Left kidney (tissue), 2 donors: ENCODE results near the gene NRXN2. TPM values are rescaled to one million over a fixed set of nuclear protein-coding genes. Genes with fewer than 3 reads are reported as not detected.
A peak's percentile ranks its signal among the peaks of the same experiment; 100 is the strongest.
"Not testable (repeated sequence)": the region's sequence is repeated elsewhere in the genome, so short reads cannot be mapped to it uniquely, and the experiment has no call there.

Experiments used
- DNase-seq: peaks from one replicate; pipeline ENCODE4 v3.0.0-alpha.2; 2013
- polyA plus RNA-seq: library from polyadenylated mRNA; unstranded; fragments of 120-200 nt; gene quantifications from one replicate; pipeline ENCODE4 v1.2.1, GENCODE V29; 2013; ENCODE audit not compliant: insufficient read length

Gene NRXN2
- polyA plus RNA-seq, 1 donor, result 14.9 TPM

DNA sequence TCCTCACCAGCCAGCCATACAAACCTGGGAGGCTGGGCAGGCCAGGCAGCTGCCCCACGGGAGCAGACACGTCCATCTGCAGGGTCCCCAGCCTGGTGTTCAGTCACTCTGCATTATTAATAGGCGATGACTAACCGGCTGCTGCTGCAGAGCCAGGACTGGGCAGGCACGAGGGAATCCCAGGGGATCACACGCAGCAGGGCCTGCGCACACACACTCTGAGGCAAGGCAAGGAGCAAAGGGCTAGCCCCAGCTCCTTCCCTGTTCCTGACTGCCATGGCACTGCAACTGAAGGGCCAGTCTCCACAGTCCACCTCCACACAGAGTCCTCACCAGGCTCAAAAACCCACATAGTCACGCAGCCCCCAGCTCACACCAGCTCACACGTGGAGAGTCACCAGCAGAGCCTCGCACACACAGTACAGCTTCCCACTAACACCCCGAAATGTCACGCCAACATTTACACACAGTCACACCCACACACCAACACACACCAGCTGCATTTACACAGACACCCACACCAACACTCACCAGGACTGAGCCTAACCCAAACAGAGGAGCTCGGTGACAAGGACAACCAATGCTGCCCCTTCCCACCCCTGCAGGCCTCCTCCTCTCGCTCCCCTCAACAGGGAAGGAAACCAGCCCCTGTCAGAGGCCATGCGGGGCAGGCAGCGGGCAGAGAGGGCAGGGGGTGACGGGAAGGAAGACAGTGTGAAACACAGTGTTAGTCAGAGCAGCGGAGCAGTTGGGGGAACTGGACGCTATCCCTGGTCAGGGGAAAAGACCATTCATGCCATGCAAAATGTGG, 47.3 kb downstream of the NRXN2 start:
- DNase-seq, result no peak

- no peak for DNase-seq
Measured at GRCh38 chr11:64674774-64675173, 48.2 kb downstream of the NRXN2 start.

DNA sequence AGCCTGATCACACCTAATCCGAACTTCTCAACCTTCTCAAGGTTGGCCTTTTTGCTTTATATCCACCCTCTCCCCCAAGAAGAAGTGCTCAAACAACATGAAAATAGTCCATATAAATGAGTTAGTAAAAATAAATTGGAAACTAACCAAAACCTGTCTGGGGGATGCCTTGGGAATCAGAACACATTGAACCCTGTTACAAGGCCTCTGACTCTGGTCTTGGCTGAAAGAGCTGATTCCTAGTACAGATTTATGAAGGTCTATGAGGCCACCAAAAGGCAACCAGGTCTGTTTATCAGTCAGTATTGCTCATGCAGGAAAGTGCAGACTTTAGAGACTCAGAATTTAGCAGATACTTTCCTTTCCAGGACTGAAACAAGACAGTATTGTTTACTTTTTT, 49.7 kb downstream of the NRXN2 start:
- no peak for DNase-seq

DNA sequence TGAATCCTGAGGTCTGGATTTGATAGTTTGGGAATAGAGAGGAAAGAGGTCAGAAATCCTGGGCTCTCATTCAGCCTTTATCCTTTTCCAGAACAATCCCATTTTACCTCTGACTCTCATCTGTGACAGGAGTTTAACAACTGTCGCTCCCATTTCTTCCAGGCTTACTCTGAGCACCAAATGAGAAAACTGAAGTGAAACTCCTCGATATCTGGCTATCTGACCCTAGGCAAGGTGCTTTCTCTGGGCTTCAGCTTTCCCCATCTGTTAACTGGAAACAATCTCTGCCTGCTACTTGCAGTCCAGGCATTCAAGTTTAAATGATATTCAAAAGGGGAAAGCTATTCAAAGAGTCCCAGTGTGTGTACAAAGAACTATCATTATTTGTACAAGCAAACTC, 50.1 kb downstream of the NRXN2 start:
- no peak for DNase-seq

GRCh38 chr11:64670975-64671374, 52.0 kb downstream of the NRXN2 start:
- DNase-seq, result no peak

- no peak for DNase-seq
Measured at GRCh38 chr11:64667154-64667745, 55.7 kb downstream of the NRXN2 start.

GRCh38 chr11:64665411-64665821, 57.6 kb downstream of the NRXN2 start:
- DNase-seq, result no peak

DNA sequence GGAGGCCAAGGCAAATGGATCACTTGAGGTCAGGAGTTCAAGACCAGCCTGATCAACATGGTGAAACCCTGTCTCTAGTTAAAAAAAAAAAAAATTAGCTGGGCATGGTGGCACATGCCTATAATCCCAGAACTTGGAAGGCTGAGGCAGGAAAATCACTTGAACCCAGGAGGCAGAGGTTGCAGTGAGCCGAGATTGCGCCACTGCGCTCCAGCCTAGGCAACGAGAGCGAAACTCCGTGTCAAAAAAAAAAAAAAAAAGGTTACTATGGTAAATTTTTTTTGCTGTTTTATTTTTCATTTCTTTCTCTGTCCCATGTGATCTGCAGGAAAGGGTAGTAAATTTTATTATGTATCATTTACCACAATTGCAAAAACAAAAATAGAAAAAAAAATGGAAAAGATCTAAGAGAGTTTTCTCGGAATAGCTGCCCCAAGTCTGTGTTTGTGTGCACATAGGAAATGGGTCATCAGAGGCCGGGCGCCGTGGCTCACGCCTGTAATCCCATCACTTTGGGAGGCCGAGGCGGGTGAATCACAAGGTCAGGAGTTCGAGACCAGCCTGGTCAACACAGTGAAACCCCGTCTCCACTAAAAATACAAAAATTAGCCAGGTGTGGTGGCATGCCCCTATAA, 58.6 kb downstream of the NRXN2 start:
- DNase-seq, result not testable (repeated sequence)

DNA sequence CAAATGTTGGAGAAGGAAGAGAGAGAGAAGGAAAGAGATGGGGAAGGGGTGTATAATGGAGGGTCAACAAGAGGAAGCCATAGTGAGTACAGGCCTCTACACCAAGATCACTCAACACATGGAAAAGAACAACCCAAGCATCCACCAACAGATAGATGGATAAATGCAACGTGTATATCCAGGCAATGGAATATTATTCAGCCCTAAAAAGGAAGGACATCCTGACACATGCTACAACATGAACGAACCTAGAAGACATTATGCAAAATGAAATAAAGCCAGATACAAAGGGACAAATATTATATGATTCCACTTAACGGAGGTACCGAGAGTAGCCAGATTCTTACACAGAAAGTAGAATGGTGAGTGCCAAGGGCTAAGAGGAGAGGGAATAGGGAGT, 59.3 kb downstream of the NRXN2 start:
- no peak for DNase-seq

GRCh38 chr11:64661614-64662013, 61.4 kb downstream of the NRXN2 start:
- no peak for DNase-seq

DNA sequence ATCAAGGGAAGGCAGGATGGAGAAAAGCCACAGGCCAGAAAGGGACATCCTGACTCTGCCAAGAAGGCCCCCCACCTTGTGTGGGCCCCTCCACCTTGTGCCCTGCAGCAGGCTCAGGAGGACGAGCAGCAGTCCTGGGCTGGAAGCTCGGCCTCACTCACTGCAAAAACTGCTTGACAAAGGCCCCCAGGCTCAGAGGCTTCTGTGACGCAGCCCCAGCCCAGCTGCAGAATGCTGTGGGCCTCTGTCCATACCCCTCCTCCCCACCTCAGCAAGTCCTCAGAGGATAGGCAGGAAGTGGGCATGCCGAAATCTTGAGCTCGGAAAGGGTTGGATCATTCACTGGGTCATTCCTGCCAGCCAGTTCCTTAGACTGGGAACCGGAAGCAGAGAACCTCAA, 61.9 kb downstream of the NRXN2 start:
- no peak for DNase-seq

DNA sequence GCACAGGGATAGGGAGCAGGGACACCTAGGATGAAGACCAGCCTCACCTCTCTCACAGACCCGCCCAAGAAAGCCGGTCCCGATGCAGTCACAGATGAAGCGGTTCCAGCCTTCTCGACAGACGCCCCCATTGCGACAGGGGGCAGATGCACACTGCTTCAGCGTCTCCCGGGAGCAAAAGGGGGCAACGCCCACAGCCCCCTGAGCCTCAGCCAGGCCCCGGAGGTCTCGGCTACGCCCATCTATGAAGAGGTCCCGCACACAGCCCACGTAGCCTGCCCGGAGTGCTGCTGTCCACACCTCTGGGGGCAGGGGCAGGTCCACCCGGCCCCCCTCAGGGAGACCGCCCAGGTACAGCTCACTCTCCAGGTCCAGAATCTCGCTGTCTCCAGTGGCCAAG, 62.3 kb downstream of the NRXN2 start:
- DNase-seq, result no peak

DNA sequence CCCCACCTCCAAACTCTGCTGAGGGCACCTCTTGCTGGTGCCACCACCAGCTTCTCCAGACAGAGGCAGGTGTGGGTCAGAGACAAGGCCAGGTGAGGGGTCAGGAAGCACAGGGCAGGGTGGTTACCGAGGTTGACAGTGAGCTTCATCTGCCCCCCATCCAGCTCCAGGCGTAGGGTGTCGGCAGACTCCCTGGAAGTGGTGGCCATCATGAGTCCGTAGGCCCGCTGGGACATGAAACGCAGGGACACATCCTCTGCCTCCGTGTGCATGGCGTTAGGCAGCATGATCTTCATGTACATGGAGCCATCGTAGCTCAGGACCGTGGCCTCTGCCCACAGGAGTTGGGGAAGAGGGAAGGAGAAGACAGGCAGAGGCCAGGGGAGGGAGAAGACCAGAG, 62.8 kb downstream of the NRXN2 start:
- DNase-seq, result no peak

DNA sequence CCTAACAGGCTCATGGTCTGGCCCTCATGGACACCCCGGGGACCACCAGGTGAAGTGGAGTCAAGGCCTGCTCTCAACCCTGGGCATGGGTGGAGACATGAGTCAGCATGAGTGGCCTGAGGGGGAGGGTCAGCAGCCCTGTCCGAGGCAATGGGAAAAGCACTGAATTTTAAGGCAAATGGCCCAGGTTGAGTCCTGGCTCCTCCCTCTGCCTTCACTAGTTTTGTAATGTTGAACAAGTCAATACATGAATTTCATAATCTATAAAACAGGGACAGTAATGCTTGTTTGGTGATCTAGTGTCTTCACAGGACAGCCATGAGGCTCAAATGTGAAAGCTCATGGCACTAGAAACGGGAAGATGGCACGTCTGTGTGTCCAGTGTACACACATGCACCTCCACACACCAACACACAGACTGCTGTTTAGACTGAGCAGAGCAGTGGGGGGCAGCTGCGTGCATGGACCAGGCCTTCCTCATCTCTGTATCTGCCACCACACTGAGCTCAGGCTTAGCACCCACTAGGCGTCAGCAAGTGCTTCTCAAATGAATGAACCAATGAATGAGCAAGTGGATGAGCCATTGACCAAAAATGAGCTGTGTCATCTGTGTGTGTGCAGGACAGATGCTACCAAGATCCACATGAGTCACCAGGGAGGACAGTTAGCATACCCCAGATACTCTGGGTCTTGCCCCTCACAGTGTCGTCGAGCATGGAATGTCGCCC, 63.4 kb downstream of the NRXN2 start:
- no peak for DNase-seq

- DNase-seq, result no peak
Measured at GRCh38 chr11:64658265-64658664, 64.7 kb downstream of the NRXN2 start.

DNA sequence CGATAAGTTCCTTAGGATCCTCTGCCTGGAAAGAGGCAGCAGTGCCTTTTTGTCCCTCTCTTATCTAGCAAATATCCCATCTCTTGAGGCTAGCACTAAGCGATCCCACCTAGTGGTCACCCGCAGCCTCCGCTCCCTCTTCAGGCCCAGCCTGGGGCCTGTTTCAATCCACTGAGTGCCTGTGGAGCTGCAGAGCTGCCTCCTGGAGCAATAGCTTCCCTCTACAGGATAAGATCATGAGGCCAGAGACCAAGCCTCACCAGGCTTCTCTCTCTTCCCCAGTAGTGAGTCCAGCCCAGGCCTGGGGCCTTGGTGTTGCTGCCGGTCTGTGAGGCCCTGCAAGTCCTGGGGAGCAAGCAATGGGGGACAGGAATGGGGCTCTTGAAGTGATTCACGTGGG, 66.1 kb downstream of the NRXN2 start:
- no peak for DNase-seq

GRCh38 chr11:64655941-64656601, 66.9 kb downstream of the NRXN2 start:
- no peak for DNase-seq

GRCh38 chr11:64654958-64655541, 67.9 kb downstream of the NRXN2 start:
- no peak for DNase-seq

DNA sequence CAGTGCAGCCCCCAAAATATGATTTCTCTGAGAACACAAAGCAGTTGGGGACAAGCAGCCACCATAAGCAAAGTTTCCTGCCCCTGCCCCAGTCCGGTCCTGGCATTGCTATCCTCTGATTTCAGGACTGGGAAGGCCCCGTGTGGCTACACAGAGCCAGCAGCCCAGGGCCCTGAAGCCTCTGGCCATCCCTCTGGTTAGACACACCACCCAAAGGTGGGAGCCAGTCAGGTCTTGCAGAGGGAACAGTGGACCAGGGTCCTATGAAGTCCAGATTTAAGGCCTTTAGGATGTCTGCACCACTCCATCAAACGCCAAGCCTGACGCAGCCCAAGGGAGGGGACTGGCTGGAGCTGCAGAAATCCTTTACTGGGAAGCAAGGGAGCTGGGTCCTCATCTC, 68.6 kb downstream of the NRXN2 start:
- DNase-seq, result no peak

DNA sequence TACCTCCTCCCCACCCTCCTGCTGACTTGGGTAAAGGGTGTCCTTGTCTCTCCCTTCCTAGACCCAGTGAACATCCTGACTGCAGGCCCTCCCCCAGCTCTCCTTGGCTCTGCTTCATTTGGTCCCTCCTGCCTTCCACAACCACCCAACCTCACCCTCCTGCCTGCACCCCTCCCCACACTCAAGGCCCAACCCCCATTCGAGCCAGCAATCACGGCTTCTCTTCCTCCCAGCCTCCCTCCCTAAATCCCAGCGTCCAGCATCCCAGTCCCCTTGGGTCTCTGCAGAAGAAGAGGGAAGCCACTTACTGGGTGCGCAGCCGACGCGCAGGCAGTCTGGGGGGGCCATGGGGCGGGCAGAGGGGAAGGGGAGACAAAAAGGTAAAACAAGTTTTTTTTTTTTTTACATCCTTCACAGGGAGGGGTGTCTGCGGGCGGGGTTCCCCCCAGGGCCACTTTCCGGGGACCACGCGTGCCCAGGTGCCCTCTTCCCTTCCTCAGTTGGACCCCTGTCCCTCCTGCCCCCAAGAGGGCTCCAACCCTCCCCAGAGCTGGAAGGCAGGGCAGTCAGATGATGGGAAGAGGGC, 69.5 kb downstream of the NRXN2 start:
- DNase-seq, result no peak

- DNase-seq, result peak; percentile 75
Measured at GRCh38 chr11:64652586-64653387, 70.2 kb downstream of the NRXN2 start.
